ENCODE measurements around the gene CPS1.

Gene CPS1

DNA sequence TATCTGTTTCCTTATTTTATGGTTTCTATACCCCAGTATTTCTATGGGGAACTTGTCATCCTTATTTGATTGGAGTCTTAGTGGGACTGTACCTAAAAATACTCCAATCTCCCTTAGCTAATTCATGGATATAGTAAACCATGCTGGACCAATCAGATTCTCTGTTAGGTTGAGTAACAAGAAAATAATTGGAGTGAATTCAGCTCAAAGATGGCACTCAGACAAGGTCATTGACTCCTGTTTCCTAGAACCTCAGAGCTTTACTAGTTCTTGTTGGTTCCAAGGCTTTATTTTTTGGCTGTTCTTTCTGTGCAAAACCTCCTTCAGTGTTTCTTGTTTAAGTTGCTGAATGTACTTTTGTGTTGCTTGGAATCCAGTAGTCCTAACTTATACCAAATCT, 31.9 kb upstream of the CPS1 start:
- TF ChIP-seq EZH2phosphoT487 (IDR thresholded peaks at IDR 0.05; ENCODE audit: borderline replicate concordance) (no peak), CTCF (conservative IDR thresholded peaks at IDR 0.05; ENCODE audit: low read length) (no peak)
- Histone ChIP-seq H3K36me3 (ENCODE audit: insufficient read depth, low read length) (no peaks in the 10 kb centered on the region), H3K4me1 (ENCODE audit: insufficient read depth, low read length, poor library complexity, severe bottlenecking) (no peaks in the 10 kb centered on the region)

DNA sequence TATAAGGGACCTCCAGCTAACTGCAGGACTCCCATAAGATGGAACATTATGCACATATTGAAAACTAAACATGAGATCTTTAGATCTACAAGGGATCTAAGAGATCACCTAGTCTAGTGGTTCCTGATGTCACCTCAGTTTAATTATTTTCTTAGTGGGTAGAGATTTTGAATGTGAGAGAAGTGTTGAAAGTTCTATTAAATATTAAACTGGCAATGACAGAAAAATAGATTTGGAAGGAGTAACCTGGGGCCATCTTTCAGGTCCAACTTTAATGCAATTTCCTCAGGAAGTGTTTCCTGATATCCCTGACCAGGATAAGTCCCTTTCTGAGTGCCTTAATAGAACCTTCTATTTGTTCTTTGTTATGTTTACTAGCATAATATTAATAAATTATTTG, 29.1 kb upstream of the CPS1 start:
- TF ChIP-seq EZH2phosphoT487 (IDR thresholded peaks at IDR 0.05; ENCODE audit: borderline replicate concordance) (no peak), CTCF (conservative IDR thresholded peaks at IDR 0.05; ENCODE audit: low read length) (no peak)
- Histone ChIP-seq H3K36me3 (ENCODE audit: insufficient read depth, low read length) (no peaks in the 10 kb centered on the region), H3F3A (ENCODE audit: low read depth) (no peaks in the 10 kb centered on the region), H3K4me3 (ENCODE audit: low read length, poor library complexity, severe bottlenecking) (no peak overlapping the region), H3K4me1 (ENCODE audit: insufficient read depth, low read length, poor library complexity, severe bottlenecking) (no peaks in the 10 kb centered on the region), H3K9ac (ENCODE audit: low read depth, low read length, poor library complexity, severe bottlenecking) (no peak overlapping the region), H3K79me2 (ENCODE audit: insufficient read depth, low read length) (no peaks in the 10 kb centered on the region), H3K9me2 (replicated peaks; ENCODE audit: low read depth, low read length) (no peaks in the 10 kb centered on the region), H3K27me3 (ENCODE audit: insufficient read depth, low read length, poor library complexity, severe bottlenecking) (no peaks in the 10 kb centered on the region), H2AFZ (ENCODE audit: low read length) (no peak overlapping the region), H3K4me2 (ENCODE audit: low read depth, low read length, poor library complexity, severe bottlenecking) (no peak overlapping the region), H3K9me3 (ENCODE audit: insufficient read depth, low read depth, low read length) (no peaks in the 10 kb centered on the region), H4K20me1 (ENCODE audit: insufficient read depth, low read length, poor library complexity, severe bottlenecking) (no peaks in the 10 kb centered on the region)

More for the DNA sequence above, 31.9 kb upstream of the CPS1 start:
- Histone ChIP-seq H3F3A (ENCODE audit: low read depth) (no peaks in the 10 kb centered on the region), H3K79me2 (ENCODE audit: insufficient read depth, low read length) (no peaks in the 10 kb centered on the region), H3K9ac (ENCODE audit: low read depth, low read length, poor library complexity, severe bottlenecking) (no peak overlapping the region), H2AFZ (ENCODE audit: low read length) (no peak overlapping the region), H3K9me3 (ENCODE audit: insufficient read depth, low read depth, low read length) (no peaks in the 10 kb centered on the region), H3K27me3 (ENCODE audit: insufficient read depth, low read length, poor library complexity, severe bottlenecking) (no peaks in the 10 kb centered on the region), H3K9me2 (replicated peaks; ENCODE audit: low read depth, low read length) (no peaks in the 10 kb centered on the region), H3K4me2 (ENCODE audit: low read depth, low read length, poor library complexity, severe bottlenecking) (no peak overlapping the region), H3K4me3 (ENCODE audit: low read length, poor library complexity, severe bottlenecking) (no peak overlapping the region), H4K20me1 (ENCODE audit: insufficient read depth, low read length, poor library complexity, severe bottlenecking) (no peaks in the 10 kb centered on the region)

- H3K27me3 ChIP-seq (ENCODE audit: insufficient read depth, low read length, poor library complexity, severe bottlenecking): no peaks in the 10 kb centered on the region
- H4K20me1 ChIP-seq (ENCODE audit: insufficient read depth, low read length, poor library complexity, severe bottlenecking): no peaks in the 10 kb centered on the region
- no peaks in the 10 kb centered on the region for H3K79me2 ChIP-seq (ENCODE audit: insufficient read depth, low read length)
- H3K36me3 ChIP-seq (ENCODE audit: insufficient read depth, low read length): no peaks in the 10 kb centered on the region
- no peaks in the 10 kb centered on the region for H3F3A ChIP-seq (ENCODE audit: low read depth)
- no peaks in the 10 kb centered on the region for H3K9me2 ChIP-seq (replicated peaks; ENCODE audit: low read depth, low read length)
- no peaks in the 10 kb centered on the region for H3K9me3 ChIP-seq (ENCODE audit: insufficient read depth, low read depth, low read length)
- H2AFZ ChIP-seq (ENCODE audit: low read length): no peak overlapping the region
- no peak overlapping the region for H3K4me3 ChIP-seq (ENCODE audit: low read length, poor library complexity, severe bottlenecking)
- H3K4me1 ChIP-seq (ENCODE audit: insufficient read depth, low read length, poor library complexity, severe bottlenecking): no peaks in the 10 kb centered on the region
- TF ChIP-seq CTCF (conservative IDR thresholded peaks at IDR 0.05; ENCODE audit: low read length) (no peak), EZH2phosphoT487 (IDR thresholded peaks at IDR 0.05; ENCODE audit: borderline replicate concordance) (no peak)
- H3K4me2 ChIP-seq (ENCODE audit: low read depth, low read length, poor library complexity, severe bottlenecking): no peak overlapping the region
- H3K9ac ChIP-seq (ENCODE audit: low read depth, low read length, poor library complexity, severe bottlenecking): no peak overlapping the region
These were observed 27.7 kb upstream of the CPS1 start for GRCh38 chr2:210528716-210529115.
